Prostate gland (tissue), 2 donors: ENCODE data around the gene ANKS1B.

ENCODE experiments used
- POLR2AphosphoS5 ChIP-seq: sonication (generic); formaldehyde crosslinking; IDR thresholded peaks from one replicate; pipeline ENCODE4 v1.6.1; 2017; ENCODE audit warnings: antibody characterized with exemption
- TF ChIP-seq, protein P1 (sequence below), 4 experiments: fragments of 200-600 bp in 2 of 4; fragments of 450-650 bp in 2 of 4; sonication (generic) in 2 of 4; IDR thresholded peaks; 1 replicate in 3 of 4; 2 replicates in 1 of 4; pipeline ENCODE4 v1.5.1; 2016 to 2019; ENCODE audit warnings: antibody characterized with exemption in 4 of 4, mild to moderate bottlenecking in 2 of 4, moderate library complexity in 2 of 4

DNA sequence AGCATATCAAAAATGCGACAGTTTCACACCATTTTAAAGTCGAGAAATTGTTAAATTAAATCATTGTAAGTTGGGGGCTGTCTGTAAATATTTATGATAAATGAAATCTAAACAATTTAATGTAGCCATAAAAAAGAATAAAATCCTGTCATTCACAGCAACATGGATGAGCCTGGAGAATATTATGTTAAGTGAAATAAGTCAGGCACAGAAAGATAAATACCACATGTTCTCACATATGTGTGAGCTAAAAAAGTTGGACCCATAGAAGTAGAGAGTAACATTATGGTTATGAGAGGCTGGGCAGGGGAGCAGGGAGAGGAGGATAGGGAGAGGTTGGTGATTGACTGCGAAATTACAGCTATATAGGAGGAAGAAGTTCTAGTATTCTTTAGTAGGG is 201.3 kb downstream of the ANKS1B start:
- TF ChIP-seq, protein P1, sequence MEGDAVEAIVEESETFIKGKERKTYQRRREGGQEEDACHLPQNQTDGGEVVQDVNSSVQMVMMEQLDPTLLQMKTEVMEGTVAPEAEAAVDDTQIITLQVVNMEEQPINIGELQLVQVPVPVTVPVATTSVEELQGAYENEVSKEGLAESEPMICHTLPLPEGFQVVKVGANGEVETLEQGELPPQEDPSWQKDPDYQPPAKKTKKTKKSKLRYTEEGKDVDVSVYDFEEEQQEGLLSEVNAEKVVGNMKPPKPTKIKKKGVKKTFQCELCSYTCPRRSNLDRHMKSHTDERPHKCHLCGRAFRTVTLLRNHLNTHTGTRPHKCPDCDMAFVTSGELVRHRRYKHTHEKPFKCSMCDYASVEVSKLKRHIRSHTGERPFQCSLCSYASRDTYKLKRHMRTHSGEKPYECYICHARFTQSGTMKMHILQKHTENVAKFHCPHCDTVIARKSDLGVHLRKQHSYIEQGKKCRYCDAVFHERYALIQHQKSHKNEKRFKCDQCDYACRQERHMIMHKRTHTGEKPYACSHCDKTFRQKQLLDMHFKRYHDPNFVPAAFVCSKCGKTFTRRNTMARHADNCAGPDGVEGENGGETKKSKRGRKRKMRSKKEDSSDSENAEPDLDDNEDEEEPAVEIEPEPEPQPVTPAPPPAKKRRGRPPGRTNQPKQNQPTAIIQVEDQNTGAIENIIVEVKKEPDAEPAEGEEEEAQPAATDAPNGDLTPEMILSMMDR (IDR thresholded peaks at IDR 0.05), result no peak
- TF ChIP-seq POLR2AphosphoS5, result no peak
